ENCODE measurements around the gene POLR1E. TPM values are rescaled to one million over a fixed set of nuclear protein-coding genes. Genes with fewer than 3 reads are reported as not detected.

The POLR1E gene
- total and polyA plus RNA-seq, 10 of the 15 experiments (the other 5 are each of a cell fraction or from before 2014, with no cell fraction given): 13.7 to 71.3 (median 50.4) TPM

DNA sequence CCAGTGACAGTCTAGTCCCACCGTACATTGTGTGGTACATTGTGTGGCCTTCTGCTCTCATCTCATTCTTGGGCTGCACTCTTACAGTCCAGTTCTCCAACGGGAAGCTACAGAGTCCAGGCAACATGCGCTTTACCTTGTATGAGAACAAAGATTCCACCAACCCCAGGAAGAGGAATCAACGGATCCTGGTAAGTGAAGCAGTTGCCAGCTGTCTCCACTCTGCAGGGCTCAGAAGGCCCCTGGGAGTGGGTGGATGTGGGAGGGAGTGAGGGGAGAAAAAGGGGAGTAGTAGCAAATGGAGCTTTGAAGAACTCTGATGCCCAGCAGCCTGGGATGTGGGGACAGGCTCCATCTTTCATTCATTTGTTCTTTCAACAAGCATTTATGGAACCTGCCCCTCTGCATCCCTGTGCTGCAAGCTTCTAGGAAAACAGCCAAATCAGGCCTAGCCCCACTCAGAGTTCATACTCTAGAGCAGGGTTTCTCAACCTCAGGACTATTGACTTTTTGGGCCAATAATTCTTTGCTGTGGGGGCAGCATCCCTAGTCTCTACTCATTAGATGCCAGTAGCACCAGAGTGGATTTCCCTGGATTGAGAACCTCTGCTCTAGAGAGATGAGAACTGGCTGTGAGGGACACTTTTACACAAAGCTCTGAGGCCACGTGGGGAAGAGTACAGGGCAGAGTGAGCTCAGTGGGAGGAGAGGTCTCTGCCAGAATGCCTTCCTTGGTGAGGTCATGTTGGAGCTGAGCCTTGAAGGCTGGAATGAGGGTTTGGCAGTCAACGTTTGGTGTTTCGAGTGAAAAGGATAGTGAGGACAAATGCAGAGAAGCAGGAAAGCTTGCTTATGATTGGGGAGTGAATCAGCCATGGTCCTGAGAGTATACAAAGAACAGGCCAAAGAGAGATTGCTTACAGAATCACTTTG is 1.1 kb downstream of the POLR1E start:
- Histone ChIP-seq H3K4me1 (ENCODE audit: control insufficient read depth, insufficient read depth, low read length) (peaks cover 14% of the 10 kb centered on the region), H2AFZ (ENCODE audit: control insufficient read depth, low read depth, low read length) (peak overlapping the region; percentile 94; the same call in 1 of the 2 replicates), H4K20me1 (ENCODE audit: control insufficient read depth, insufficient read depth) (no peaks in the 10 kb centered on the region), H3K36me3 (ENCODE audit: control insufficient read depth in 2 of 2, insufficient read depth in 2 of 2, low read length in 1 of 2) (peaks cover 0 to 9% of the 10 kb centered on the region in 2 experiments; a peak in 1 of 4 replicates), H3K79me2 (ENCODE audit: control insufficient read depth, insufficient read depth, low read length) (peaks cover 31% of the 10 kb centered on the region), H3K4me2 (ENCODE audit: control insufficient read depth, insufficient read depth) (peak overlapping the region; percentile 99), H3K9ac (ENCODE audit: control insufficient read depth, insufficient read depth, low read length) (peak overlapping the region; percentile 92), H3K4me3 (peak overlapping the region; percentile 100), H3K27me3 (replicated peaks in 1 of 2; ENCODE audit: control insufficient read depth in 2 of 2, insufficient read depth in 2 of 2, low read length in 1 of 2) (0 out of 4 replicates have a peak, but pooled peaks cover 0 to under 1% of the 10 kb centered on the region in 2 experiments), H3K9me3 (replicated peaks; ENCODE audit: control insufficient read depth, insufficient read depth, low read length) (no peaks in the 10 kb centered on the region), H3K27ac (ENCODE audit: control insufficient read depth, insufficient read depth) (peak overlapping the region; percentile 71)
- WGBS (ENCODE audit: insufficient coverage, insufficient replicate concordance, low lambda C conversion rate, missing lambda C conversion rate): 5% methylated on average over 7 of the region's 7 CpGs
- ATAC-seq (peak; percentile 22), FAIRE-seq (no peak), DNase-seq (ENCODE audit: low read depth, low spot score) (no peak)
- BruUV-seq (replicated peaks): TSS peak; percentile 51
- ChIA-PET POLR2A (interaction anchor here (0.6 to 4.0 kb wide), 12 partner anchors 10 to 348 kb away, joined by 3 to 28 read pairs (median 4); partner anchors contain the start of genes TOMM5 and ZBTB5), RAD21 (ENCODE audit: unreplicated experiment) (interaction anchor here (0.8 to 3.7 kb wide), 11 partner anchors 21 to 416 kb away, joined by 3 to 18 read pairs (median 5); partner anchors contain the start of genes FBXO10, TOMM5 and ZBTB5), CTCF (interaction anchor here (0.8 to 3.0 kb wide), 9 partner anchors 9 to 310 kb away, joined by 3 to 13 read pairs (median 4); partner anchors contain the start of gene TOMM5), SMC1A (ENCODE audit: uncharacterized antibody, unreplicated experiment) (interaction anchor here (0.7 to 4.9 kb wide), 17 partner anchors 9 to 614 kb away, joined by 3 to 21 read pairs (median 5); partner anchors contain the start of genes FBXO10 and TOMM5)
- intact Hi-C loops (cut with micrococcal nuclease; ENCODE audit: unreplicated experiment): loop anchor here (2.0 to 10.0 kb wide), 3 partner anchors 90 to 298 kb away; partner anchors contain the start of genes EXOSC3, FBXO10 and TOMM5
- TF ChIP-seq EGR1 (IDR thresholded peaks at IDR 0.05; ENCODE audit: borderline replicate concordance in 1 of 2, low read depth in 2 of 2, low read length in 2 of 2) (0 out of 3 replicates have a peak, but pooled peaks of 1 of the 2 experiments have one; percentile 41), TCF3 (IDR thresholded peaks at IDR 0.05; ENCODE audit: borderline replicate concordance, insufficient read depth, low read depth, low read length) (no peak)
- TF ChIP-seq, protein P1, sequence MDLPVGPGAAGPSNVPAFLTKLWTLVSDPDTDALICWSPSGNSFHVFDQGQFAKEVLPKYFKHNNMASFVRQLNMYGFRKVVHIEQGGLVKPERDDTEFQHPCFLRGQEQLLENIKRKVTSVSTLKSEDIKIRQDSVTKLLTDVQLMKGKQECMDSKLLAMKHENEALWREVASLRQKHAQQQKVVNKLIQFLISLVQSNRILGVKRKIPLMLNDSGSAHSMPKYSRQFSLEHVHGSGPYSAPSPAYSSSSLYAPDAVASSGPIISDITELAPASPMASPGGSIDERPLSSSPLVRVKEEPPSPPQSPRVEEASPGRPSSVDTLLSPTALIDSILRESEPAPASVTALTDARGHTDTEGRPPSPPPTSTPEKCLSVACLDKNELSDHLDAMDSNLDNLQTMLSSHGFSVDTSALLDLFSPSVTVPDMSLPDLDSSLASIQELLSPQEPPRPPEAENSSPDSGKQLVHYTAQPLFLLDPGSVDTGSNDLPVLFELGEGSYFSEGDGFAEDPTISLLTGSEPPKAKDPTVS (IDR thresholded peaks at IDR 0.05; ENCODE audit: low read depth, low read length): no peak
- in situ Hi-C loops (cut with MboI): loop anchor here (5.0 to 25.0 kb wide), 2 partner anchors 420 to 525 kb away; no protein-coding TSS in a partner anchor

Measured in GM12878 (cell line).